Mesendoderm (in vitro differentiated cells): ENCODE data around the gene OPRM1.
"Not testable (repeated sequence)": the region's sequence is repeated elsewhere in the genome, so short reads cannot be mapped to it uniquely, and the experiment has no call there.

ENCODE experiments used
- DNase-seq: peaks from one replicate; pipeline ENCODE4 v3.0.0; 2013
- H2AK5ac ChIP-seq: 2 replicates; pipeline ENCODE4 v1.6.1; 2013; ENCODE audit warnings: low read length, inconsistent platforms
- H2BK120ac ChIP-seq: 2 replicates; pipeline ENCODE4 v1.6.1; 2013; ENCODE audit warnings: low read depth, mild to moderate bottlenecking, low read length, moderate library complexity, mixed read lengths
- H2BK15ac ChIP-seq: replicated peaks from 2 replicates; pipeline ENCODE4 v1.6.1; 2013; ENCODE audit warnings: low read depth, mild to moderate bottlenecking, moderate library complexity
- H2BK5ac ChIP-seq: 2 replicates; pipeline ENCODE4 v1.6.1; 2013; ENCODE audit warnings: low read length, inconsistent platforms
- H3K18ac ChIP-seq: 2 replicates; pipeline ENCODE4 v1.6.1; 2013; ENCODE audit warnings: mild to moderate bottlenecking, low read length, mixed read lengths
- H3K23ac ChIP-seq: one replicate; pipeline ENCODE4 v1.6.1; 2013; ENCODE audit warnings: low read length
- H3K27ac ChIP-seq: 2 replicates; pipeline ENCODE4 v1.5.1; 2013; ENCODE audit warnings: low read depth, mild to moderate bottlenecking, inconsistent platforms, low read length, moderate library complexity
- H3K27me3 ChIP-seq: 2 replicates; pipeline ENCODE4 v1.6.1; 2013; ENCODE audit warnings: low read length, control low read depth, mild to moderate bottlenecking, inconsistent platforms; ENCODE audit not compliant: insufficient read depth, poor library complexity
- H3K36me3 ChIP-seq: 2 replicates; pipeline ENCODE4 v1.6.1; 2013; ENCODE audit warnings: low read length, inconsistent platforms; ENCODE audit not compliant: control insufficient read depth, insufficient read depth
- H3K4ac ChIP-seq: one replicate; pipeline ENCODE4 v1.6.1; 2013; ENCODE audit warnings: low read depth, mild to moderate bottlenecking, low read length, moderate library complexity
- H3K4me1 ChIP-seq: 2 replicates; pipeline ENCODE4 v1.6.1; 2013; ENCODE audit warnings: low read depth, low read length, inconsistent platforms; ENCODE audit not compliant: control insufficient read depth
- H3K4me2 ChIP-seq: 2 replicates; pipeline ENCODE4 v1.6.1; 2013; ENCODE audit warnings: low read length
- H3K4me3 ChIP-seq: 2 replicates; pipeline ENCODE4 v1.5.1; 2013; ENCODE audit warnings: mild to moderate bottlenecking, low read length
- H3K56ac ChIP-seq: one replicate; pipeline ENCODE4 v1.6.1; 2013; ENCODE audit warnings: low read length
- H3K79me1 ChIP-seq: 2 replicates; pipeline ENCODE4 v1.6.1; 2013; ENCODE audit warnings: low read length, inconsistent platforms
- H3K79me2 ChIP-seq: 2 replicates; pipeline ENCODE4 v1.6.1; 2013; ENCODE audit warnings: mild to moderate bottlenecking, low read length; ENCODE audit not compliant: control insufficient read depth, insufficient read depth
- H3K9ac ChIP-seq: 2 replicates; pipeline ENCODE4 v1.6.1; 2013; ENCODE audit warnings: low read length, inconsistent platforms
- H4K5ac ChIP-seq: one replicate; pipeline ENCODE4 v1.6.1; 2013; ENCODE audit warnings: low read length
- H4K8ac ChIP-seq: one replicate; pipeline ENCODE4 v1.6.1; 2013; ENCODE audit warnings: low read depth, mild to moderate bottlenecking, control low read depth, low read length, moderate library complexity
- WGBS: extraction: QIAGEN DNeasy Blood & Tissue Kit; methylation state at CpG from one replicate; pipeline ENCODE4 v1.1.7; 2013; ENCODE audit warnings: low lambda C conversion rate, missing lambda C conversion rate; ENCODE audit not compliant: insufficient coverage; ENCODE audit errors: extremely low coverage; 5-methylcytosine and 5-hydroxymethylcytosine counted together

The OPRM1 gene

DNA sequence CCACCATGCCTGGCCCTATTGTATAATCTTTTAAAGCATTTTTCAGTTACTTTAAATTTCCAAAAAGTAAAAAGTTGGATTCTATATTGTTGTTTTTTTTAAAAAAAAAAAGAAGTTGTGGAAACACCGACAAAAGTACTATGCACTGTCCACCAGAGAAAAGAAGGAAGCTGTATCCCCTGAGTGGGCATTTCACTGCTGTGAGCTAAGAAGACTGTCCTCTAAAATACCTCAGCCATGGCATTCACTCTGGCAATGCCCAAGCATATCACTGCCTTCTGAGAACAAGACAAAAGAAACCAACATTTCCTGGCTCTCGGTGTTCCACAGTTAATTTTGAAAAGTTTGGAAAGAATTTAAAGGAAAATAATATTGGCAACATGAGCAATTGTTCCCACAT is 199.8 kb downstream of the OPRM1 start:
- no peak overlapping the region for H3K23ac ChIP-seq
- H2BK120ac ChIP-seq = no peak overlapping the region
- H2BK5ac ChIP-seq = no peak overlapping the region
- no peak overlapping the region for H3K27ac ChIP-seq
- H4K5ac ChIP-seq = peak overlapping the region; percentile 86
- H3K18ac ChIP-seq = no peak overlapping the region
- no peak overlapping the region for H2AK5ac ChIP-seq
- no peaks in the 10 kb centered on the region for H3K36me3 ChIP-seq
- H3K27me3 ChIP-seq = no peaks in the 10 kb centered on the region
- no peak overlapping the region for H4K8ac ChIP-seq
- H3K79me1 ChIP-seq = no peaks in the 10 kb centered on the region
- no peak overlapping the region for H3K56ac ChIP-seq
- no peak for DNase-seq
- H3K9ac ChIP-seq = no peak overlapping the region
- no peak overlapping the region for H3K4ac ChIP-seq
- WGBS = no CpG with 5 or more reads among the region's 2 CpGs
- H3K4me1 ChIP-seq = peaks cover 2% of the 10 kb centered on the region
- H3K4me2 ChIP-seq = no peak overlapping the region
- H3K79me2 ChIP-seq = no peaks in the 10 kb centered on the region
- H2BK15ac ChIP-seq = no peak overlapping the region
- no peak overlapping the region for H3K4me3 ChIP-seq

DNA sequence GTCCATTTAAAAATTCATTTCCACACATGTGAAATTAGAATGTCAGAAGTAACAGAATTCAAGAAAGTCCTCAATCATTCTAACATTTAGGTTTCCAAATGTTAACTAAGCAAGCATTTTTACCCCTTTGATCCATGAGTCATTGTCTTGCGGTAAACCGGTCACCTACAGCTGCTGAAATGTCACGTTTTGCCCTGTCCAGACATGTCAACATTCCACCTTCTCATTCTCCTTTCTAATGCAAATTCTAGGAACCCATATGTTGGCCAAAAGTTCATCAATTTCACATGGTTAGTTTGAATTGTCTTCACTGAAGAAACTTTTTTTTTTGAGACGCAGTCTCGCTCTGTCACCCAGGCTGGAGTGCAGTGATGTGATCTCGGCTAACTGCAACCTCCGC is 200.4 kb downstream of the OPRM1 start:
- Histone ChIP-seq H2BK15ac (no peak overlapping the region), H2AK5ac (no peak overlapping the region), H3K4me3 (no peak overlapping the region), H2BK120ac (no peak overlapping the region), H3K4me1 (peaks cover 3% of the 10 kb centered on the region), H3K18ac (no peak overlapping the region), H3K9ac (no peak overlapping the region), H3K79me1 (no peaks in the 10 kb centered on the region), H3K23ac (no peak overlapping the region), H3K36me3 (no peaks in the 10 kb centered on the region), H3K79me2 (no peaks in the 10 kb centered on the region), H3K4ac (no peak overlapping the region), H3K4me2 (no peak overlapping the region), H4K8ac (no peak overlapping the region), H3K27ac (no peak overlapping the region), H3K56ac (no peak overlapping the region), H3K27me3 (no peaks in the 10 kb centered on the region), H2BK5ac (no peak overlapping the region), H4K5ac (no peak overlapping the region)
- no peak for DNase-seq
- no CpG with 5 or more reads among the region's 7 CpGs for WGBS

GRCh38 chr6:154241061-154241460 is 202.0 kb downstream of the OPRM1 start:
- not testable (repeated sequence) for DNase-seq
- WGBS = no CpG with 5 or more reads among the region's 11 CpGs

DNA sequence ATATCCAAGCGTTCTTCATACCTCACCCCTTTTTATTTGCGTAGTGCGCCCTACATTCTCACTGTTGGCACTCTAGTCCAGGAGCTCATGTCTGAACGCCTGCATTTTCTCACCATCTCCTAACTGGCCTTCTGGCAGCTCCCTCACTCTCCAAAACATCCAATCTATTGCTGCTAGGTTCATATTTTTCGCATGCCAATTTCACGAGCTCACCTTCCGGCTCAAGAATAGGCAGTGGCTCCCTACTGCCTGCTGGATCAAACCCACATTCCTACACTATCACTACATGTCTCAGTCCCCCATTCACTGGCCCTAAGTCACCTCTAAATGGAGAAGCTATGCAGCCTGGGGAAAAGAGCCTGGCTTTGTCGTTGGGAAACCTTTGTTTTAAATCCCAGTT is 202.5 kb downstream of the OPRM1 start:
- Histone ChIP-seq H3K4me2 (no peak overlapping the region), H2AK5ac (no peak overlapping the region), H3K4me1 (peaks cover 11% of the 10 kb centered on the region), H4K5ac (no peak overlapping the region), H3K27me3 (no peaks in the 10 kb centered on the region), H3K4me3 (no peak overlapping the region), H2BK5ac (no peak overlapping the region), H3K79me2 (no peaks in the 10 kb centered on the region), H2BK120ac (no peak overlapping the region), H3K27ac (no peak overlapping the region), H3K9ac (no peak overlapping the region), H2BK15ac (no peak overlapping the region), H3K56ac (no peak overlapping the region), H3K18ac (no peak overlapping the region), H4K8ac (no peak overlapping the region), H3K23ac (no peak overlapping the region), H3K4ac (no peak overlapping the region), H3K36me3 (no peaks in the 10 kb centered on the region), H3K79me1 (no peaks in the 10 kb centered on the region)
- WGBS = no CpG with 5 or more reads among the region's 8 CpGs
- DNase-seq = peak; percentile 37

More at GRCh38 chr6:154241061-154241460, 202.0 kb downstream of the OPRM1 start:
- H3K27ac ChIP-seq, H4K8ac ChIP-seq, H3K79me1 ChIP-seq, H2BK120ac ChIP-seq, H3K23ac ChIP-seq, H3K4me1 ChIP-seq, H3K4me2 ChIP-seq, H3K36me3 ChIP-seq, H3K56ac ChIP-seq, H3K27me3 ChIP-seq, H3K4me3 ChIP-seq, H2BK15ac ChIP-seq, H2BK5ac ChIP-seq, H3K9ac ChIP-seq, H3K18ac ChIP-seq, H2AK5ac ChIP-seq, H3K79me2 ChIP-seq, H3K4ac ChIP-seq, H4K5ac ChIP-seq: not testable (repeated sequence)

DNA sequence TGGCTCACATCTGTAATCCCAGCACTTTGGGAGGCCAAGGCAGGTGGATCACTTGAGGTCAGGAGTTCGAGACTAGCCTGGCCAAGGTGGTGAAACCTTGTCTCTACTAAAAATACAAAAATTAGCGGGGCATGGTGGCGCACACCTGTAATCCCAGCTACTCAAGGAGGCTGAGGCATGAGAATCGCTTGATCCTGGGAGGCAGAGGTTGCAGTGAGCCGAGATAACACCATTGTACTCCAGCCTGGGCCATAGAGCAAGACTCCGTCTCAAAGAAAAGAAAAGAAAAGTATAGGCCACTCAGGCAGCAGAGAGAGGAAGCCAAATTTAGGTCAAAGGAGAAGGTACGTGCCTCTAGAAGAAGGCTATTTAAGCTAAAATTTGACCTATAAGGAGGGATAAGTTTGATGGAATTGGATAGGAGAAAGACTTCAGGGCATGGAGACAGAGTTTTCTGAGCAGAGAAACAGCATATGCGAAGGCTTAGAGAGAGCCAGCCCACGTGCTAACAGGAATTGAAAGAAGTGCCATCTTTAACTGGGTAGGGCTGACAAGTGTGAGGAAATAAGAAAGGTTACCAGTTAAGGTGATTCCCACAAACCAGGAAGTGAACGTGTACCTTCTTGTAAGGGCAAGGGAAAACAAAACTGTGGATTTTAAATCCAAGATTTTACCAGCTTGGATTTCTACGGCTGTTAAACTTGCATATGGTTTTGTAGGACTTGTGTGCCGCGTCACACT is 203.7 kb downstream of the OPRM1 start:
- H3K27me3 ChIP-seq = no peaks in the 10 kb centered on the region
- no peaks in the 10 kb centered on the region for H3K36me3 ChIP-seq
- H3K4me3 ChIP-seq = no peak overlapping the region
- peak overlapping the region; percentile 36 for H4K5ac ChIP-seq
- WGBS = no CpG with 5 or more reads among the region's 13 CpGs
- H3K4me2 ChIP-seq = no peak overlapping the region
- no peak overlapping the region for H2BK120ac ChIP-seq
- H3K23ac ChIP-seq = no peak overlapping the region
- H3K79me2 ChIP-seq = no peaks in the 10 kb centered on the region
- H3K18ac ChIP-seq = no peak overlapping the region
- no peak overlapping the region for H4K8ac ChIP-seq
- no peak overlapping the region for H3K4ac ChIP-seq
- no peak overlapping the region for H2BK5ac ChIP-seq
- H3K4me1 ChIP-seq = peaks cover 14% of the 10 kb centered on the region
- H2BK15ac ChIP-seq = no peak overlapping the region
- no peak for DNase-seq
- no peak overlapping the region for H3K56ac ChIP-seq
- no peak overlapping the region for H2AK5ac ChIP-seq
- H3K27ac ChIP-seq = no peak overlapping the region
- H3K79me1 ChIP-seq = no peaks in the 10 kb centered on the region
- H3K9ac ChIP-seq = no peak overlapping the region
